Mammary epithelial cell (primary cell): Measurements from ENCODE around the gene PCDHA10.

ENCODE experiments used
- EZH2 ChIP-seq: IDR thresholded peaks from 2 replicates; pipeline ENCODE4 v1.6.1; 2012; ENCODE audit warnings: low read length, inconsistent platforms, borderline replicate concordance
- TF ChIP-seq, protein P1 (sequence below), 2 donors: IDR thresholded peaks in 1 of 2; conservative IDR thresholded peaks in 1 of 2; 2 replicates each; pipeline ENCODE4 v1.5.1; 2011 to 2012; ENCODE audit warnings: inconsistent platforms in 2 of 2, low read length in 2 of 2, mild to moderate bottlenecking in 2 of 2, control low read depth in 1 of 2, low read depth in 1 of 2; ENCODE audit not compliant: insufficient read depth in 1 of 2; ENCODE audit errors: extremely low read depth in 1 of 2

DNA sequence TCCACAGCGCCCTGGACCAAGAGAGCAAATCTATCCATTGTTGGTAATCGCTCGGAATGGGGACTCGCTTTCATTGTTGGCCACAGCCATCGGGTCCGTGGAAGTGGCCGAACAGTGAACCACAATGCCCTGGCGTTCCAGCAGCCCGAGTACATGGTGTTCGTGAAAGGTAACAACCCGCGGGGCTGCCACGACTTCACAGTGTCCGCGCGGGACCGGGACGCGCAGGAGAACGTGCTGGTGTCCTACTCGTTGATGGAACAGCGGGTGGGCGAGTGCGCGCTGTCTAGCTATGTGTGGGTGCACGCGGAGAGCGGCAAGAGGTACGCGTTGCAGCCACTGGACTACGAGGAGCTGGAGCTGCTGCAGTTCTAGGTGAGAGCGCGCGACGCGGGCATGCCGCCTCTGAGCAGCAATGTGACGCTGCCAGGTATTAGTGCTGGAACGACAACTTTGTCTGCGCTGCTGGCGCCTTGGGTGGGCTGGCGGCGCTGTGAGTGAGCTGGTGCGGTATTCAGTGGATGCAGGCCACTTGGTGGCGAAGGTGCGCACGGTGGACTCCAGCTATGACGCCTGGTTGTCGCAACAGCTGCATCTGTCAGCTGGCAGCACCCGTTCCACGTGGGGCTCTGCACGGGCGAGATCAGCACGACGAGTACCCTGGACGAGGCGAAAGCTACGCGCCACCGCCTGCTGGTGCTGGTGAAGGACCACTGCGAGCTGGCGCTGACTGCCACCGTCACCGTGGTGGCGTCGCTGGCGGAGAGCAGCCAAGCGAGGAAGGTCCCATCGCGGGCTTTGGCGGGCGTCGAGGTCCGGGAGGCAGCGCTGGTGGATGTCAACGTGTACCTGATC lies 7.0 kb downstream of the PCDHA10 start:
- TF ChIP-seq, protein P1, sequence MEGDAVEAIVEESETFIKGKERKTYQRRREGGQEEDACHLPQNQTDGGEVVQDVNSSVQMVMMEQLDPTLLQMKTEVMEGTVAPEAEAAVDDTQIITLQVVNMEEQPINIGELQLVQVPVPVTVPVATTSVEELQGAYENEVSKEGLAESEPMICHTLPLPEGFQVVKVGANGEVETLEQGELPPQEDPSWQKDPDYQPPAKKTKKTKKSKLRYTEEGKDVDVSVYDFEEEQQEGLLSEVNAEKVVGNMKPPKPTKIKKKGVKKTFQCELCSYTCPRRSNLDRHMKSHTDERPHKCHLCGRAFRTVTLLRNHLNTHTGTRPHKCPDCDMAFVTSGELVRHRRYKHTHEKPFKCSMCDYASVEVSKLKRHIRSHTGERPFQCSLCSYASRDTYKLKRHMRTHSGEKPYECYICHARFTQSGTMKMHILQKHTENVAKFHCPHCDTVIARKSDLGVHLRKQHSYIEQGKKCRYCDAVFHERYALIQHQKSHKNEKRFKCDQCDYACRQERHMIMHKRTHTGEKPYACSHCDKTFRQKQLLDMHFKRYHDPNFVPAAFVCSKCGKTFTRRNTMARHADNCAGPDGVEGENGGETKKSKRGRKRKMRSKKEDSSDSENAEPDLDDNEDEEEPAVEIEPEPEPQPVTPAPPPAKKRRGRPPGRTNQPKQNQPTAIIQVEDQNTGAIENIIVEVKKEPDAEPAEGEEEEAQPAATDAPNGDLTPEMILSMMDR (conservative IDR thresholded peaks at IDR 0.05 in 1 of 2, IDR thresholded peaks at IDR 0.05 in 1 of 2; ENCODE audit: extremely low read depth in 1 of 2, insufficient read depth in 1 of 2, low read depth in 1 of 2, low read length in 2 of 2) = no peak
- no peak for TF ChIP-seq EZH2
